Measurements from ENCODE around the gene CIAPIN1.

CIAPIN1 gene

DNA sequence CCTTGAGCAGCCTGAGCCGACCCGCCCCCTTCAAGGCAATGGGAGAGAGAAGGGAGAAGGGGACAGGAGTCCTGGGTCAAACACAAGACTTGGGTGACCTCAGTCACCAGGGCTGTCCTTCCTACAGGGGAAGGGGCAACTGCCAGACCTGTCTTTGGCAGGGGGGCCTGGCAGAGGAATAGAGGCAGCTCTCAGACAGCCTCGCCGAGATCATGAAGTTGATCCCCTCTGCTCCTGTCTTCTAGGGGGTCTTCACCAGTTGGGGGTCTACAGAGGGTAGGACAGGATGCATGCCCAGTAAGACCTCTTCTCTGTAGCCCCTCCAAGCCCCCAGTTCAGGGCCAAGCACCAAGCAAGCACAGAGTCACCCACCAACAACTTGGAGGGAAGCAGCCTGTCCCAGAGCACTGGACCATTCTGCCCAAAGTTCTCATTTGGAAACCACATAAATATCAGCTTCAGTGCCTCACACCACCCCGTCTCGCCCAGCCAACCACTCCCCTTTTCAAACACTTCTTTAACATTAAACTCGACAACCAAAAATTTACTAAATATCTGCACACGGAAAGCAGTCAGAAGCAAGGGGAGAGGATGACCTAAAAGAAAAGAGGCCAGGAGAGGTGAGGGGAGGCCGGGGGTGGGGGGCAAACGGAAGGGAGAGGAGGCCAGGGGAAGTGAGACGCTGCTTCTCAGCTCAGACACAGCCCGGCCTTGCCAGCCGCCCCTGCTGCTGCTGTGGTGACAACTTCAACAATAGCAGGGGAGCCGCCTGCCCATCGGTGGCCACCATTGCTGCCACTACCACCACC is 31.4 kb upstream of the CIAPIN1 start:
- peak overlapping the region; percentile 69 to 77 for H3K27ac ChIP-seq
- H3K36me3 ChIP-seq: peaks cover 13 to 19% (median 17%) of the 10 kb centered on the region in 3 donors
- H3K4me1 ChIP-seq: peaks cover 12 to 52% (median 45%) of the 10 kb centered on the region in 4 donors
- H3K4me3 ChIP-seq: peak overlapping the region; percentile 53 to 57
- TF ChIP-seq, protein P1, sequence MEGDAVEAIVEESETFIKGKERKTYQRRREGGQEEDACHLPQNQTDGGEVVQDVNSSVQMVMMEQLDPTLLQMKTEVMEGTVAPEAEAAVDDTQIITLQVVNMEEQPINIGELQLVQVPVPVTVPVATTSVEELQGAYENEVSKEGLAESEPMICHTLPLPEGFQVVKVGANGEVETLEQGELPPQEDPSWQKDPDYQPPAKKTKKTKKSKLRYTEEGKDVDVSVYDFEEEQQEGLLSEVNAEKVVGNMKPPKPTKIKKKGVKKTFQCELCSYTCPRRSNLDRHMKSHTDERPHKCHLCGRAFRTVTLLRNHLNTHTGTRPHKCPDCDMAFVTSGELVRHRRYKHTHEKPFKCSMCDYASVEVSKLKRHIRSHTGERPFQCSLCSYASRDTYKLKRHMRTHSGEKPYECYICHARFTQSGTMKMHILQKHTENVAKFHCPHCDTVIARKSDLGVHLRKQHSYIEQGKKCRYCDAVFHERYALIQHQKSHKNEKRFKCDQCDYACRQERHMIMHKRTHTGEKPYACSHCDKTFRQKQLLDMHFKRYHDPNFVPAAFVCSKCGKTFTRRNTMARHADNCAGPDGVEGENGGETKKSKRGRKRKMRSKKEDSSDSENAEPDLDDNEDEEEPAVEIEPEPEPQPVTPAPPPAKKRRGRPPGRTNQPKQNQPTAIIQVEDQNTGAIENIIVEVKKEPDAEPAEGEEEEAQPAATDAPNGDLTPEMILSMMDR (IDR thresholded peaks at IDR 0.05): no peak
- no peak for DNase-seq
- intact Hi-C loops (cut with DNase I; ENCODE audit: low total_unique reads): loop anchor here (5.0 kb wide), 1 partner anchor 49 kb away; no protein-coding TSS in a partner anchor
- no peaks in the 10 kb centered on the region for H3K27me3 ChIP-seq
- H3K9me3 ChIP-seq: no peaks in the 10 kb centered on the region

DNA sequence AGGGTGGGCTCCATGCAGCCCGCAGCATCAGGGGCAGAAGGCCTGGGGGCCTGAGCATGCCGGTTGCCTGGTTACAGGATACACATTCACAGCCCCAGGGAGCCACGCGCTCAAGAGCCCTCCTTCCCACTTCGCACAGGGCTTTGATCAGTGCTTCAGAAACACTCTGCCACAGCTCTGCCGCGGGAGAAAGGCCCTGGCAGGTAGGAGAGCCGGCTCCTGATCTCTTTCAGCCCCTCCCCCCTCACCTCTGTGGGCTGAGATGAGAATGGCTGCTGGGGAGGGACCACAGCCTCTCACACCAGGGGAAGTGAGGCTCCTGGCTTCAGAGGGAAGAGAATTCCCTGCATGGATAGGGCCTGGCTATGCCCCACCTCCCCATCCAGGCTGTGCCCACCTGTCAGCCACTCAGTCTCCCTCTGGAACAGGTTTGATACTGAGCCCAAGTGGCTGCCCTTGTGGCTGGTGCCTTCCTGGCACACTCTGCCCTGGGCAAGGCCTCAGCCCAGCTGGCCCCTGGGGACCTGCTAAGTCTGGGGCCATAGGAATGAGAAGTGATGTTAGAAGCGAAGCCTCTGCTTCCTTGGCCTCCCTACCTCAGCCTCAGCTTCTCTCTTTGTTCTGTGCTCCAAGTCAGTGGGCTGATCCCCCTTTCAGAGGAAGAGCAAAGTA is 30.5 kb upstream of the CIAPIN1 start:
- H3K27ac ChIP-seq: peak overlapping the region; percentile 69 to 77
- DNase-seq: no peak
- peaks cover 12 to 52% (median 45%) of the 10 kb centered on the region in 4 donors for H3K4me1 ChIP-seq
- no peaks in the 10 kb centered on the region for H3K9me3 ChIP-seq
- H3K36me3 ChIP-seq: peaks cover 23 to 28% (median 26%) of the 10 kb centered on the region in 3 donors
- intact Hi-C loops (cut with DNase I; ENCODE audit: low total_unique reads): loop anchor here (5.0 kb wide), 1 partner anchor 50 kb away; no protein-coding TSS in a partner anchor
- no peaks in the 10 kb centered on the region for H3K27me3 ChIP-seq
- TF ChIP-seq, protein P1 (IDR thresholded peaks at IDR 0.05): no peak
- H3K4me3 ChIP-seq: peak overlapping the region in 1 of 2 donors; percentile 57

DNA sequence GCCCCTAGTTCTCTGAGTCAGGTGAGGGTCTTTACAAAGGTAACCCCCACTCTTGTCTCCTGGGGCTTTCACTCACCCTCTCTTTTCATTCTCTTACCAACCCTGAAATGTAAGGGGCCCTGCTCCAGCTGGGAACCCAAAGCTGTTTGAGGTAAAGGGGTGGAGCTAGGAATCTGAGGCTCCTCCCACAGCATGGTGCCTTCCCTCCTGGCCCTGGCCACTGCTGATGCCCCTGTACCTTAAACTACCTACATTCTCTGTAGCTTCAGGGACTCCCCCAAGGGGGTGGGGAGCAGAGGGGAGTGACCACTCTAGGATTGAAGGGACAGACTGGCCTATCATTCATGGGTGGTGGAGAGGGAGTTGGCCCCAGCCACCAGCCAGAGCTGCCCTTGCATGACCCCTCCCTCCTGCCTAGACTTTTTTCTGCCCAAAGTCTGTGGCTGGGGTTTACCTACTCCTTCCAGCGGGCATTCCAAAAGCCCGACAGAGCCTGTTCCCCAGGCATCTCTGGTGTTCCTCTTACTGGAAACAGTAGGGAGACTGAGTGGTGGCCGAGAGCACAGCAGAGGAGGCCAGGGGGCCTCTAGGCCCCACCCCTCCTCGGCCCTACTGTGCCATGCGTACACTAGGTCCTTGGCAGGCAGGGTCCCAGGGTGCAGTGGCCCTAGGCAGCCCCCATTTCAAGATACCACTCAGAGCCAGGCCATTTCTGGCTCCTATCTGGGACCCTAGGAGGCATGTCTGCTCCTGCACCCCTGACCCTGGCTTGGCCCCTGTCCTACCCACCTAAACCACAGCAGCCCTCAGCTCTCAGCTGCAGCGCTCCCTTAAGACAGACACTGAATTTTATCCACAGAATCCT is 29.6 kb upstream of the CIAPIN1 start:
- TF ChIP-seq, protein P1 (IDR thresholded peaks at IDR 0.05): no peak
- Histone ChIP-seq H3K9me3 (no peaks in the 10 kb centered on the region), H3K4me3 (no peak overlapping the region), H3K27me3 (no peaks in the 10 kb centered on the region), H3K36me3 (peaks cover 31 to 37% (median 35%) of the 10 kb centered on the region in 3 donors), H3K27ac (peak overlapping the region; percentile 35 to 77), H3K4me1 (peaks cover 12 to 52% (median 45%) of the 10 kb centered on the region in 4 donors)
- no peak for DNase-seq
- intact Hi-C loops (cut with DNase I; ENCODE audit: low total_unique reads): loop anchor here (5.0 kb wide), 1 partner anchor 51 kb away; no protein-coding TSS in a partner anchor

DNA sequence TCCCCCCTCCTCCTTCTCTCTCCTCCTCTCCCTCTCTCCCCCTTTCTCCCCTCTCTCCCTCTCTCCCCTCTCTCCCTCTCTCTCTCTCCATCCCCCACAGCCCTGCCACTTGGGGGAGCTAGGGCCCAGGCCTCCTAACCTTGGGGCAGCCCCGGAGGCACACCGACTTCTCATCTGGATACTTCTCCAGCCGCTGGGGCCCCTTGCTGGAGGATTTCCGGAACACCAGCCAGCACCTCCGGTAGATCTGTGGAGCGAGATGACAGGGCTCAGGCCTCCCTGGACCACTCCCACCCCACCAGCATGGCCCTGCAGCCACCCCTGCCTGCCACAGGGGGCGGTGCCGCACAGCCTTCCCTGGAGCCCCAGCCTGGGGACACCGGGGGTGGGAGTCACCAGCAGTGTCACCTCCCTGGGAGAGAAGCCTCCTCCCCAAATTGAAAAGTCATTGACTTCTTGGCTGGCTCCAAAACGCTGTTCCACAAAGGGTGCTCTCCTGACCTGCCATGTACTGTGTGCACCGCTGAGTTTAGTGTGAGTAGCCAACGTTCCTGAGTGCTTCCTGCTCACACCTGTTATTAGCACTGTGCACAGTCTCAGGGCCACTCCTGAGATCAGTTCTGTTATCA is 28.6 kb upstream of the CIAPIN1 start:
- Histone ChIP-seq H3K27ac (peak overlapping the region; percentile 35 to 77), H3K4me3 (no peak overlapping the region), H3K9me3 (no peaks in the 10 kb centered on the region), H3K36me3 (peaks cover 36 to 46% (median 44%) of the 10 kb centered on the region in 3 donors), H3K27me3 (no peaks in the 10 kb centered on the region), H3K4me1 (peaks cover 12 to 51% (median 44%) of the 10 kb centered on the region in 4 donors)
- TF ChIP-seq, protein P1 (IDR thresholded peaks at IDR 0.05): peak in 1 of 2 experiments; percentile 33
- DNase-seq: no peak
- intact Hi-C loops (cut with DNase I; ENCODE audit: low total_unique reads): loop anchor here (5.0 kb wide), 1 partner anchor 51 kb away; no protein-coding TSS in a partner anchor
